ENCODE data around the gene TTC12.
A peak's percentile ranks its signal among the peaks of the same experiment; 100 is the strongest.

TTC12 gene

GRCh38 chr11:113305440-113306336 lies 8.7 kb upstream of the TTC12 start:
- in situ Hi-C loops (cut with MboI; ENCODE audit: low sequenced_read_pairs, unreplicated experiment) = loop anchor here (10.0 kb wide), 1 partner anchor 229 kb away; no protein-coding TSS in a partner anchor
- DNase-seq (ENCODE audit: low spot score) = peak; percentile 67
- peak; percentile 94 for TF ChIP-seq CTCF (IDR thresholded peaks at IDR 0.05; ENCODE audit: borderline replicate concordance, control extremely low read depth, extremely low read depth, insufficient read depth, missing control alignments)

GRCh38 chr11:113308601-113309000 lies 5.8 kb upstream of the TTC12 start:
- in situ Hi-C loops (cut with MboI; ENCODE audit: low sequenced_read_pairs, unreplicated experiment) = loop anchor here (10.0 kb wide), 1 partner anchor 226 kb away; no protein-coding TSS in a partner anchor
- no peak for TF ChIP-seq CTCF (IDR thresholded peaks at IDR 0.05; ENCODE audit: borderline replicate concordance, control extremely low read depth, extremely low read depth, insufficient read depth, missing control alignments)
- DNase-seq (ENCODE audit: low spot score) = no peak

DNA sequence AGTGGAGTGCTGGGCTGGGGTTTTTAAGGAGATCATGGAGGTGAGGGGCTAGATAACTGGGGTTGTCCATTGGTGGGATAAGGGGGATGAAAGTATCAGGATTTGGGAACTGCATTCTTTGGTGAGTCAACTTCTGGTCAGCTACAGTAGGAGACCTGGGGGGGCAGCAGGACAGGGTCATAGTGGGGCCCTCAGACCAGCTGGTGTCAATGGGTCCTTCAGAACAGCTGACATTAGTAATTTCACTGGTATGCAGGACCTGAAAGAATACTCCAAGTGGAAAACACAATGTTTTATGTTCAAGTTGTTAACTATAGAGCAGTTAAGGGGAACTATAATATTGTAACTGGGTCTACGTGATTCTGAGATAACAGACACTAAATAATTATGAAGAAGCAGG lies 2.8 kb upstream of the TTC12 start:
- in situ Hi-C loops (cut with MboI; ENCODE audit: low sequenced_read_pairs, unreplicated experiment) = no loop called here
- no peak for TF ChIP-seq CTCF (IDR thresholded peaks at IDR 0.05; ENCODE audit: borderline replicate concordance, control extremely low read depth, extremely low read depth, insufficient read depth, missing control alignments)

GRCh38 chr11:113313601-113314000 lies 782 bp upstream of the TTC12 start:
- no peak for TF ChIP-seq CTCF (IDR thresholded peaks at IDR 0.05; ENCODE audit: borderline replicate concordance, control extremely low read depth, extremely low read depth, insufficient read depth, missing control alignments)
- no peak for DNase-seq (ENCODE audit: low spot score)
- in situ Hi-C loops (cut with MboI; ENCODE audit: low sequenced_read_pairs, unreplicated experiment) = no loop called here

More for the DNA sequence above, 2.8 kb upstream of the TTC12 start:
- no peak for DNase-seq (ENCODE audit: low spot score)

- no peak for DNase-seq (ENCODE audit: low spot score)
- in situ Hi-C loops (cut with MboI; ENCODE audit: low sequenced_read_pairs, unreplicated experiment) = no loop called here
- TF ChIP-seq CTCF (IDR thresholded peaks at IDR 0.05; ENCODE audit: borderline replicate concordance, control extremely low read depth, extremely low read depth, insufficient read depth, missing control alignments) = no peak
These were observed 356 bp upstream of the TTC12 start for GRCh38 chr11:113314065-113314388.

- in situ Hi-C loops (cut with MboI; ENCODE audit: low sequenced_read_pairs, unreplicated experiment) = no loop called here
- TF ChIP-seq CTCF (IDR thresholded peaks at IDR 0.05; ENCODE audit: borderline replicate concordance, control extremely low read depth, extremely low read depth, insufficient read depth, missing control alignments) = no peak
- no peak for DNase-seq (ENCODE audit: low spot score)
These were observed 1.4 kb downstream of the TTC12 start for GRCh38 chr11:113315811-113316210.
